ENCODE results near the gene PHOX2A.

GRCh38 chr11:72245263-72245816 lies 1.4 kb upstream of the PHOX2A start:
- TF ChIP-seq CTCF (IDR thresholded peaks at IDR 0.05), result no peak
- no peak for TF ChIP-seq POLR2A (IDR thresholded peaks at IDR 0.05)

All from Peyer's patch (tissue), 4 donors.